ENCODE results near the gene FARSA.

Gene FARSA

DNA sequence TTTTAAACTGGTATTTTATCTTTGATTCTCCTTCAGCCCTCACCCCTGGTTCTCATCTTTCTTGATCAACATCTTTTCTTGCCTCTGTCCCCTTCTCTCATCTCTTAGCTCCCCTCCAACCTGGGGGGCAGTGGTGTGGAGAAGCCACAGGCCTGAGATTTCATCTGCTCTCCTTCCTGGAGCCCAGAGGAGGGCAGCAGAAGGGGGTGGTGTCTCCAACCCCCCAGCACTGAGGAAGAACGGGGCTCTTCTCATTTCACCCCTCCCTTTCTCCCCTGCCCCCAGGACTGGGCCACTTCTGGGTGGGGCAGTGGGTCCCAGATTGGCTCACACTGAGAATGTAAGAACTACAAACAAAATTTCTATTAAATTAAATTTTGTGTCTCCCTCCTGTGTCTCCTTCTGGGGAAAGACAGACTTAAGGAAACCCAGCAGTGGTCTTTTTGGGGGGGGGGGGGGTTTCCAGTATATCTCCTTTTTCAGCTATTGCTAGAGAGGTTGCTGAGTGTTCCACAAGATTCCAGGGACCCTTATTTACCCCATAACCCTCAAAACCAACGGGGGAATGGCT lies 10.7 kb upstream of the FARSA start:
- no peak overlapping the region for H2BK5ac ChIP-seq (ENCODE audit: low read length)
- no peak overlapping the region for H3K4me2 ChIP-seq (ENCODE audit: insufficient read depth, low read length, poor library complexity, severe bottlenecking)
- H2BK15ac ChIP-seq (ENCODE audit: low read length): no peak overlapping the region
- H3K27me3 ChIP-seq (ENCODE audit: control insufficient read depth in 3 of 3, insufficient read depth in 3 of 3, low read depth in 1 of 3, low read length in 3 of 3): no peaks in the 10 kb centered on the region
- no peak overlapping the region for H3K14ac ChIP-seq (ENCODE audit: low read length)
- no peak overlapping the region for H3K9ac ChIP-seq (ENCODE audit: low read depth, low read length, poor library complexity)
- H4K91ac ChIP-seq (ENCODE audit: low read depth, low read length, poor library complexity): no peak overlapping the region
- no peak overlapping the region for H4K8ac ChIP-seq (ENCODE audit: low read depth, low read length)
- peaks cover 11 to 19% of the 10 kb centered on the region in 2 donors for H3K4me1 ChIP-seq (ENCODE audit: control insufficient read depth in 2 of 2, insufficient read depth in 1 of 2, low read depth in 1 of 2, low read length in 2 of 2)
- no peak overlapping the region for H3K4me3 ChIP-seq (ENCODE audit: low read length in 2 of 2)
- H3K23ac ChIP-seq (ENCODE audit: low read depth, low read length, poor library complexity): no peak overlapping the region
- no peak overlapping the region for H2AK5ac ChIP-seq (ENCODE audit: low read depth, low read length)
- no peak overlapping the region for H2BK12ac ChIP-seq (ENCODE audit: low read length)
- no peaks in the 10 kb centered on the region for H3K9me3 ChIP-seq (replicated peaks in 1 of 2; ENCODE audit: control insufficient read depth in 2 of 2, insufficient read depth in 1 of 2, low read depth in 1 of 2, low read length in 2 of 2)
- no peak for DNase-seq (ENCODE audit: low spot score)
- peaks cover 59 to 89% of the 10 kb centered on the region in 2 donors for H3K36me3 ChIP-seq (replicated peaks in 1 of 2; ENCODE audit: control insufficient read depth in 2 of 2, insufficient read depth in 2 of 2, low read length in 2 of 2)
- H2AFZ ChIP-seq (ENCODE audit: low read length): no peak overlapping the region
- no peak overlapping the region for H3K4ac ChIP-seq (ENCODE audit: low read length)
- no CpG with 5 or more reads among the region's 2 CpGs for WGBS, 2 donors (ENCODE audit: extremely low coverage in 2 of 2, insufficient read length in 2 of 2, insufficient replicate concordance in 1 of 2)
- H3K27ac ChIP-seq (replicated peaks; ENCODE audit: low read length): no peak overlapping the region
- H3K79me1 ChIP-seq (ENCODE audit: low read depth, low read length): peaks cover 12% of the 10 kb centered on the region
- H2BK120ac ChIP-seq (ENCODE audit: low read depth, low read length): no peak overlapping the region
- H3K18ac ChIP-seq (ENCODE audit: low read length): no peak overlapping the region

DNA sequence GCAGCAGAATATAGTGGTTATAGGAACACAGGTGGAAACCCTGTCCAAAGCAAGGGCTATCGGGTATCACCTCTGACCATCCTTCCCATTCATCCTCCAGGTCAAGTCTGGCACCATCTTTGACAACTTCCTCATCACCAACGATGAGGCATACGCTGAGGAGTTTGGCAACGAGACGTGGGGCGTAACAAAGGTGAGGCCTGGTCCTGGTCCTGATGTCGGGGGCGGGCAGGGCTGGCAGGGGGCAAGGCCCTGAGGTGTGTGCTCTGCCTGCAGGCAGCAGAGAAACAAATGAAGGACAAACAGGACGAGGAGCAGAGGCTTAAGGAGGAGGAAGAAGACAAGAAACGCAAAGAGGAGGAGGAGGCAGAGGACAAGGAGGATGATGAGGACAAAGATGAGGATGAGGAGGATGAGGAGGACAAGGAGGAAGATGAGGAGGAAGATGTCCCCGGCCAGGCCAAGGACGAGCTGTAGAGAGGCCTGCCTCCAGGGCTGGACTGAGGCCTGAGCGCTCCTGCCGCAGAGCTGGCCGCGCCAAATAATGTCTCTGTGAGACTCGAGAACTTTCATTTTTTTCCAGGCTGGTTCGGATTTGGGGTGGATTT lies 10.0 kb upstream of the FARSA start:
- DNase-seq (ENCODE audit: low spot score): no peak
- Histone ChIP-seq H3K79me1 (ENCODE audit: low read depth, low read length) (peaks cover 14% of the 10 kb centered on the region), H3K36me3 (replicated peaks in 1 of 2; ENCODE audit: control insufficient read depth in 2 of 2, insufficient read depth in 2 of 2, low read length in 2 of 2) (peaks cover 54 to 84% of the 10 kb centered on the region in 2 donors), H3K9me3 (replicated peaks in 1 of 2; ENCODE audit: control insufficient read depth in 2 of 2, insufficient read depth in 1 of 2, low read depth in 1 of 2, low read length in 2 of 2) (no peaks in the 10 kb centered on the region), H2BK5ac (ENCODE audit: low read length) (no peak overlapping the region), H3K4me3 (ENCODE audit: low read length in 2 of 2) (no peak overlapping the region), H2BK120ac (ENCODE audit: low read depth, low read length) (no peak overlapping the region), H2BK12ac (ENCODE audit: low read length) (no peak overlapping the region), H2AFZ (ENCODE audit: low read length) (no peak overlapping the region), H2BK15ac (ENCODE audit: low read length) (no peak overlapping the region), H4K8ac (ENCODE audit: low read depth, low read length) (no peak overlapping the region), H3K27me3 (ENCODE audit: control insufficient read depth in 3 of 3, insufficient read depth in 3 of 3, low read depth in 1 of 3, low read length in 3 of 3) (no peaks in the 10 kb centered on the region), H3K4me1 (ENCODE audit: control insufficient read depth in 2 of 2, insufficient read depth in 1 of 2, low read depth in 1 of 2, low read length in 2 of 2) (peaks cover 11 to 21% of the 10 kb centered on the region in 2 donors), H3K4ac (ENCODE audit: low read length) (no peak overlapping the region), H3K9ac (ENCODE audit: low read depth, low read length, poor library complexity) (peak overlapping the region; percentile 26), H3K27ac (replicated peaks; ENCODE audit: low read length) (no peak overlapping the region), H2AK5ac (ENCODE audit: low read depth, low read length) (no peak overlapping the region), H3K4me2 (ENCODE audit: insufficient read depth, low read length, poor library complexity, severe bottlenecking) (no peak overlapping the region), H3K14ac (ENCODE audit: low read length) (no peak overlapping the region), H3K23ac (ENCODE audit: low read depth, low read length, poor library complexity) (no peak overlapping the region), H4K91ac (ENCODE audit: low read depth, low read length, poor library complexity) (no peak overlapping the region), H3K18ac (ENCODE audit: low read length) (no peak overlapping the region)
- whole genome bisulfite sequencing, 2 donors (ENCODE audit: extremely low coverage in 2 of 2, insufficient read length in 2 of 2, insufficient replicate concordance in 1 of 2): no CpG with 5 or more reads among the region's 18 CpGs

DNA sequence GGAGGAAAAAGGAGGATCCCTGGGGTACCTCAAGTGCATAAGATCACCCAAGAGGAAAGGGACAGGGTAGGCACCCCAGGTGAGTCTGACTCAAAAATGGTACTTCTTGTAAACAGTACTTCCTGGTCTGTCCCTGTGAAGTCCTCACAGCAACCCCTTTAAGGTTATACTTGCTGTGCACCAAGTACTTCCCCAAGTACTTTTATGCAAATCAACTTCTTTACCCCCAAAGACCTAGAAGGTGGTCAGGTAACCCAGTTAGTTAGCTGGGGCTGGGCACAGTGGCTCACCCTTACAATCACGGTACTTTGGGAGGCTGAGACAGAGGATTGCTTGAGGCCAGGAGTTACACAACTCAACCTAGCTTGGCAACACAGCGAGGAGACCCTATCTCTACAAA lies 7.4 kb upstream of the FARSA start:
- DNase-seq (ENCODE audit: low spot score): no peak
- Histone ChIP-seq H3K36me3 (replicated peaks in 1 of 2; ENCODE audit: control insufficient read depth in 2 of 2, insufficient read depth in 2 of 2, low read length in 2 of 2) (peaks cover 42 to 64% of the 10 kb centered on the region in 2 donors), H4K91ac (ENCODE audit: low read depth, low read length, poor library complexity) (no peak overlapping the region), H3K18ac (ENCODE audit: low read length) (no peak overlapping the region), H2BK15ac (ENCODE audit: low read length) (no peak overlapping the region), H3K27me3 (ENCODE audit: control insufficient read depth in 3 of 3, insufficient read depth in 3 of 3, low read depth in 1 of 3, low read length in 3 of 3) (no peaks in the 10 kb centered on the region), H3K4ac (ENCODE audit: low read length) (no peak overlapping the region), H3K4me3 (ENCODE audit: low read length in 2 of 2) (no peak overlapping the region), H2AFZ (ENCODE audit: low read length) (no peak overlapping the region), H2BK5ac (ENCODE audit: low read length) (no peak overlapping the region), H2BK120ac (ENCODE audit: low read depth, low read length) (no peak overlapping the region), H3K14ac (ENCODE audit: low read length) (no peak overlapping the region), H2AK5ac (ENCODE audit: low read depth, low read length) (no peak overlapping the region), H3K27ac (replicated peaks; ENCODE audit: low read length) (no peak overlapping the region), H3K23ac (ENCODE audit: low read depth, low read length, poor library complexity) (no peak overlapping the region), H3K79me1 (ENCODE audit: low read depth, low read length) (peaks cover 11% of the 10 kb centered on the region), H2BK12ac (ENCODE audit: low read length) (no peak overlapping the region), H3K9me3 (replicated peaks in 1 of 2; ENCODE audit: control insufficient read depth in 2 of 2, insufficient read depth in 1 of 2, low read depth in 1 of 2, low read length in 2 of 2) (no peaks in the 10 kb centered on the region), H4K8ac (ENCODE audit: low read depth, low read length) (no peak overlapping the region), H3K4me2 (ENCODE audit: insufficient read depth, low read length, poor library complexity, severe bottlenecking) (no peak overlapping the region), H3K4me1 (ENCODE audit: control insufficient read depth in 2 of 2, insufficient read depth in 1 of 2, low read depth in 1 of 2, low read length in 2 of 2) (peaks cover 16 to 23% of the 10 kb centered on the region in 2 donors), H3K9ac (ENCODE audit: low read depth, low read length, poor library complexity) (no peak overlapping the region)
- WGBS, 2 donors (ENCODE audit: extremely low coverage in 2 of 2, insufficient read length in 2 of 2, insufficient replicate concordance in 1 of 2): no CpG with 5 or more reads among the region's 2 CpGs

DNA sequence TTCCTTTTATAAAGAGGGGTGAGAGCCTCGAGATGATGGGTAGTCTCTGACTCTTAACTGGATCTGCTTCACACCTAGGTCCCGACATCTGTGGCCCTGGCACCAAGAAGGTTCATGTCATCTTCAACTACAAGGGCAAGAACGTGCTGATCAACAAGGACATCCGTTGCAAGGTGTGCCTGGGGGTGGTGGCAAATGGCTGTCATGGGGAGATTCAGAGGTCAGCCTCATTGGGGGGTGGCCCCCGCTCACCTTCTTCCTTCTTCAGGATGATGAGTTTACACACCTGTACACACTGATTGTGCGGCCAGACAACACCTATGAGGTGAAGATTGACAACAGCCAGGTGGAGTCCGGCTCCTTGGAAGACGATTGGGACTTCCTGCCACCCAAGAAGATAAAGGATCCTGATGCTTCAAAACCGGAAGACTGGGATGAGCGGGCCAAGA lies 6.5 kb upstream of the FARSA start:
- peak overlapping the region; percentile 51 to 69 for H3K4me3 ChIP-seq (ENCODE audit: low read length in 2 of 2)
- DNase-seq (ENCODE audit: low spot score): no peak

More for the DNA sequence above, 6.5 kb upstream of the FARSA start:
- Histone ChIP-seq H2BK5ac (ENCODE audit: low read length) (no peak overlapping the region), H3K23ac (ENCODE audit: low read depth, low read length, poor library complexity) (no peak overlapping the region), H3K4me1 (ENCODE audit: control insufficient read depth in 2 of 2, insufficient read depth in 1 of 2, low read depth in 1 of 2, low read length in 2 of 2) (peaks cover 16 to 23% of the 10 kb centered on the region in 2 donors), H2AFZ (ENCODE audit: low read length) (no peak overlapping the region), H3K79me1 (ENCODE audit: low read depth, low read length) (peaks cover 11% of the 10 kb centered on the region), H3K27me3 (ENCODE audit: control insufficient read depth in 3 of 3, insufficient read depth in 3 of 3, low read depth in 1 of 3, low read length in 3 of 3) (no peaks in the 10 kb centered on the region), H3K14ac (ENCODE audit: low read length) (no peak overlapping the region), H3K27ac (replicated peaks; ENCODE audit: low read length) (no peak overlapping the region), H2BK120ac (ENCODE audit: low read depth, low read length) (no peak overlapping the region), H4K8ac (ENCODE audit: low read depth, low read length) (no peak overlapping the region), H2BK15ac (ENCODE audit: low read length) (no peak overlapping the region), H3K4me2 (ENCODE audit: insufficient read depth, low read length, poor library complexity, severe bottlenecking) (peak overlapping the region; percentile 32), H3K18ac (ENCODE audit: low read length) (no peak overlapping the region), H3K4ac (ENCODE audit: low read length) (no peak overlapping the region), H4K91ac (ENCODE audit: low read depth, low read length, poor library complexity) (no peak overlapping the region), H2AK5ac (ENCODE audit: low read depth, low read length) (no peak overlapping the region), H3K9ac (ENCODE audit: low read depth, low read length, poor library complexity) (peak overlapping the region; percentile 14), H3K36me3 (replicated peaks in 1 of 2; ENCODE audit: control insufficient read depth in 2 of 2, insufficient read depth in 2 of 2, low read length in 2 of 2) (peaks cover 42 to 60% of the 10 kb centered on the region in 2 donors), H3K9me3 (replicated peaks in 1 of 2; ENCODE audit: control insufficient read depth in 2 of 2, insufficient read depth in 1 of 2, low read depth in 1 of 2, low read length in 2 of 2) (no peaks in the 10 kb centered on the region), H2BK12ac (ENCODE audit: low read length) (no peak overlapping the region)
- no CpG with 5 or more reads among the region's 10 CpGs for WGBS, 2 donors (ENCODE audit: extremely low coverage in 2 of 2, insufficient read length in 2 of 2, insufficient replicate concordance in 1 of 2)
